HL-60 (cell line): Measurements from ENCODE around the gene BMPER.

ENCODE experiments used
- DNase-seq, 2 experiments: peaks; one replicate each; pipeline ENCODE4 v3.0.0-alpha.2; 2010 to 2020; ENCODE audit warnings: low read depth in 1 of 2, low spot score in 1 of 2
- H3K27ac ChIP-seq: fragments of 250-450 bp; sonication (Bioruptor Pico); replicated peaks from 2 replicates; pipeline ENCODE4 v1.5.1; 2020; ENCODE audit warnings: mild to moderate bottlenecking, moderate library complexity
- H3K27me3 ChIP-seq: fragments of 250-450 bp; sonication (Bioruptor Pico); 2 replicates; pipeline ENCODE4 v1.5.1; 2021; ENCODE audit warnings: mild to moderate bottlenecking, moderate library complexity; ENCODE audit not compliant: insufficient read depth, poor library complexity, severe bottlenecking
- H3K4me3 ChIP-seq: replicated peaks from 2 replicates; pipeline ENCODE4 v1.5.1; 2011; ENCODE audit warnings: mild to moderate bottlenecking, control low read depth, low read length; ENCODE audit not compliant: insufficient read depth
- CTCF ChIP-seq: IDR thresholded peaks from one replicate; pipeline ENCODE4 v1.5.1; 2011; ENCODE audit warnings: low read length, control low read depth, inconsistent platforms; ENCODE audit not compliant: insufficient read depth
- GABPA ChIP-seq: IDR thresholded peaks from 2 replicates; pipeline ENCODE4 v1.6.1; 2012; ENCODE audit warnings: low read depth
- POLR2AphosphoS5 ChIP-seq: IDR thresholded peaks from 2 replicates; pipeline ENCODE4 v1.6.1; 2012; ENCODE audit warnings: low read depth
- REST ChIP-seq: IDR thresholded peaks from 2 replicates; pipeline ENCODE4 v1.6.1; 2012; ENCODE audit warnings: low read depth; ENCODE audit not compliant: insufficient replicate concordance
- SPI1 ChIP-seq: IDR thresholded peaks from 2 replicates; pipeline ENCODE4 v1.6.1; 2012; ENCODE audit warnings: low read depth, mild to moderate bottlenecking, borderline replicate concordance

BMPER gene

DNA sequence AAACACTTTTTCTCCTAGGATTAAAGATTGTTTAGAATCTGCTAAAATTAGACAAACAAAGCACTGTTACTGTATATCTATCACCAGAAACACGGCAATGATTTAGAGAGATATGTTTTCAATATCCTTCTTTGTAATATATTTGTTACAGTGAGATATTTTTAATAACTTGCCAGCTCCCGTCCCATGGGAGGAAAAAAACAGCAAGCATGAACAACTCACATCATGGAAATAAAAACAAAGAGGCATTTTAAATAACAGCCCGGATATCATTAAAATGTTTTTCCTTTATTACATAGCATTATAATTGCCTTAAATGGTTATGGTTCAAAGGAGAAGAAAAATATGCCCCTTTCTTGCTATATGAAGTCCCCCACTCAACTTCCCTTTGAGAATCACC, 272.1 kb downstream of the BMPER start:
- H3K27me3 ChIP-seq: no peaks in the 10 kb centered on the region
- TF ChIP-seq REST (no peak), SPI1 (no peak), GABPA (no peak), POLR2AphosphoS5 (no peak), CTCF (no peak)

GRCh38 chr7:34181271-34181958, 276.1 kb downstream of the BMPER start:
- Histone ChIP-seq H3K4me3 (no peak overlapping the region), H3K27ac (no peak overlapping the region), H3K27me3 (no peaks in the 10 kb centered on the region)
- no peak for DNase-seq
- no peak for TF ChIP-seq CTCF

More for the DNA sequence above, 272.1 kb downstream of the BMPER start:
- DNase-seq: no peak
- Histone ChIP-seq H3K27ac (no peak overlapping the region), H3K4me3 (no peak overlapping the region)

- DNase-seq: no peak
- no peaks in the 10 kb centered on the region for H3K27me3 ChIP-seq
- no peak overlapping the region for H3K4me3 ChIP-seq
- H3K27ac ChIP-seq: no peak overlapping the region
- TF ChIP-seq CTCF: no peak
- no peak for TF ChIP-seq SPI1
- no peak for TF ChIP-seq REST
- TF ChIP-seq GABPA: no peak
- no peak for TF ChIP-seq POLR2AphosphoS5
Observed at GRCh38 chr7:34184466-34184865, 279.1 kb downstream of the BMPER start.

- Histone ChIP-seq H3K27me3 (no peaks in the 10 kb centered on the region), H3K27ac (no peak overlapping the region), H3K4me3 (no peak overlapping the region)
- TF ChIP-seq GABPA (no peak), REST (no peak), POLR2AphosphoS5 (no peak), SPI1 (no peak), CTCF (no peak)
- no peak for DNase-seq
Observed at GRCh38 chr7:34187798-34188307, 282.5 kb downstream of the BMPER start.
